Subcutaneous abdominal adipose tissue (tissue), 5 donors: Measurements from ENCODE around the gene DYNLRB1.

Experiments
- H3K27ac ChIP-seq: one replicate; pipeline ENCODE4 v1.7.0; 2013; ENCODE audit warnings: low read depth, mild to moderate bottlenecking, inconsistent platforms, low read length, moderate library complexity
- H3K27me3 ChIP-seq, 5 donors: one replicate each; pipeline ENCODE4 v1.7.0; 2013; ENCODE audit warnings: low read length in 5 of 5, inconsistent platforms in 1 of 5; ENCODE audit not compliant: control insufficient read depth in 5 of 5, insufficient read depth in 4 of 5
- H3K36me3 ChIP-seq, 5 donors: one replicate each; pipeline ENCODE4 v1.7.0; 2013; ENCODE audit warnings: low read length in 5 of 5; ENCODE audit not compliant: control insufficient read depth in 5 of 5, insufficient read depth in 5 of 5
- H3K4me1 ChIP-seq, 5 donors: one replicate each; pipeline ENCODE4 v1.7.0; 2013; ENCODE audit warnings: low read length in 5 of 5, mild to moderate bottlenecking in 3 of 5, moderate library complexity in 1 of 5; ENCODE audit not compliant: control insufficient read depth in 5 of 5, insufficient read depth in 5 of 5
- H3K4me3 ChIP-seq, 5 donors: one replicate each; pipeline ENCODE4 v1.7.0; 2013; ENCODE audit warnings: low read length in 5 of 5, low read depth in 1 of 5
- H3K9ac ChIP-seq, 5 donors: one replicate each; pipeline ENCODE4 v1.7.0; 2013; ENCODE audit warnings: low read length in 5 of 5, mild to moderate bottlenecking in 4 of 5, moderate library complexity in 3 of 5
- H3K9me3 ChIP-seq, 5 donors: one replicate each; pipeline ENCODE4 v1.7.0; 2013; ENCODE audit warnings: low read length in 5 of 5; ENCODE audit not compliant: control insufficient read depth in 5 of 5
- donor health status: healthy.
- donor health status: healthy.
- donor health status: healthy.
- donor health status: healthy.
- donor health status: healthy.

Gene DYNLRB1

GRCh38 chr20:34574426-34574825 is 58.2 kb downstream of the DYNLRB1 start:
- Histone ChIP-seq H3K4me1 (peaks cover 4 to 19% (median 12%) of the 10 kb centered on the region in 5 donors), H3K27ac (no peak overlapping the region), H3K4me3 (no peak overlapping the region), H3K36me3 (peaks cover 0 to 31% (median 22%) of the 10 kb centered on the region in 5 donors), H3K9ac (no peak overlapping the region), H3K9me3 (no peaks in the 10 kb centered on the region), H3K27me3 (no peaks in the 10 kb centered on the region)

GRCh38 chr20:34574861-34575260 is 58.6 kb downstream of the DYNLRB1 start:
- no peak overlapping the region for H3K9ac ChIP-seq
- no peak overlapping the region for H3K27ac ChIP-seq
- H3K9me3 ChIP-seq: no peaks in the 10 kb centered on the region
- H3K36me3 ChIP-seq: peaks cover 0 to 30% (median 22%) of the 10 kb centered on the region in 5 donors
- H3K4me3 ChIP-seq: no peak overlapping the region
- H3K4me1 ChIP-seq: peaks cover 4 to 20% (median 12%) of the 10 kb centered on the region in 5 donors
- H3K27me3 ChIP-seq: no peaks in the 10 kb centered on the region

GRCh38 chr20:34575271-34575670 is 59.0 kb downstream of the DYNLRB1 start:
- H3K27me3 ChIP-seq: no peaks in the 10 kb centered on the region
- H3K4me3 ChIP-seq: no peak overlapping the region
- peaks cover 4 to 20% (median 12%) of the 10 kb centered on the region in 5 donors for H3K4me1 ChIP-seq
- no peaks in the 10 kb centered on the region for H3K9me3 ChIP-seq
- H3K36me3 ChIP-seq: peaks cover 0 to 28% (median 22%) of the 10 kb centered on the region in 5 donors
- no peak overlapping the region for H3K9ac ChIP-seq
- no peak overlapping the region for H3K27ac ChIP-seq

- Histone ChIP-seq H3K9ac (no peak overlapping the region), H3K4me3 (no peak overlapping the region), H3K36me3 (peaks cover 0 to 28% (median 22%) of the 10 kb centered on the region in 5 donors), H3K27ac (no peak overlapping the region), H3K27me3 (no peaks in the 10 kb centered on the region), H3K9me3 (no peaks in the 10 kb centered on the region), H3K4me1 (peaks cover 4 to 20% (median 12%) of the 10 kb centered on the region in 5 donors)
Observed at GRCh38 chr20:34575756-34576155, 59.5 kb downstream of the DYNLRB1 start.

- peaks cover 0 to 22% (median 15%) of the 10 kb centered on the region in 5 donors for H3K36me3 ChIP-seq
- no peak overlapping the region for H3K27ac ChIP-seq
- no peak overlapping the region for H3K9ac ChIP-seq
- no peaks in the 10 kb centered on the region for H3K9me3 ChIP-seq
- peaks cover 9 to 27% (median 22%) of the 10 kb centered on the region in 5 donors for H3K4me1 ChIP-seq
- H3K4me3 ChIP-seq: no peak overlapping the region
- H3K27me3 ChIP-seq: no peaks in the 10 kb centered on the region
Observed at GRCh38 chr20:34577061-34577460, 60.8 kb downstream of the DYNLRB1 start.

GRCh38 chr20:34578025-34578424 is 61.8 kb downstream of the DYNLRB1 start:
- Histone ChIP-seq H3K9ac (no peak overlapping the region), H3K9me3 (no peaks in the 10 kb centered on the region), H3K4me1 (peaks cover 9 to 30% (median 29%) of the 10 kb centered on the region in 5 donors), H3K4me3 (no peak overlapping the region), H3K36me3 (peaks cover 0 to 22% (median 15%) of the 10 kb centered on the region in 5 donors), H3K27me3 (no peaks in the 10 kb centered on the region), H3K27ac (peak overlapping the region; percentile 70)

- Histone ChIP-seq H3K27ac (peak overlapping the region; percentile 70), H3K27me3 (no peaks in the 10 kb centered on the region), H3K4me3 (no peak overlapping the region), H3K36me3 (peaks cover 0 to 19% (median 12%) of the 10 kb centered on the region in 5 donors), H3K9ac (no peak overlapping the region), H3K9me3 (no peaks in the 10 kb centered on the region), H3K4me1 (peaks cover 9 to 32% (median 29%) of the 10 kb centered on the region in 5 donors)
Observed at GRCh38 chr20:34578521-34578920, 62.3 kb downstream of the DYNLRB1 start.

- Histone ChIP-seq H3K9ac (no peak overlapping the region), H3K4me3 (no peak overlapping the region), H3K4me1 (peaks cover 9 to 32% (median 29%) of the 10 kb centered on the region in 5 donors), H3K36me3 (peaks cover 0 to 13% (median 10%) of the 10 kb centered on the region in 5 donors), H3K27ac (no peak overlapping the region), H3K9me3 (no peaks in the 10 kb centered on the region), H3K27me3 (no peaks in the 10 kb centered on the region)
Observed at GRCh38 chr20:34579191-34579978, 63.2 kb downstream of the DYNLRB1 start.

- Histone ChIP-seq H3K4me3 (no peak overlapping the region), H3K4me1 (peaks cover 9 to 32% (median 29%) of the 10 kb centered on the region in 5 donors), H3K9me3 (no peaks in the 10 kb centered on the region), H3K27ac (no peak overlapping the region), H3K9ac (no peak overlapping the region), H3K27me3 (no peaks in the 10 kb centered on the region), H3K36me3 (peaks cover 0 to 11% (median 6%) of the 10 kb centered on the region in 5 donors)
Observed at GRCh38 chr20:34579979-34580940, 64.0 kb downstream of the DYNLRB1 start.
